Stimulated activated naive B cell treated with anti-CD40 and anti-IgM and Interleukin-4, amounts not matched to agents 10 μg/mL and 1 μg/mL and 100 μg/mL, for 72 hours (primary cell): ENCODE results near the gene TWF1.
"Not testable (repeated sequence)": the region's sequence is repeated elsewhere in the genome, so short reads cannot be mapped to it uniquely, and the experiment has no call there.

ENCODE experiments used
- ATAC-seq, 2 donors: fragments of 150-1000 bp; cut with Tn5 transposase; replicated peaks; 2 replicates each; pipeline ENCODE4 v1.10.0; 2021; ENCODE audit warnings: moderate library complexity in 1 of 2
- DNase-seq: peaks from one replicate; pipeline ENCODE4 v3.0.0; 2021
- H3K27ac Mint-ChIP-seq: one replicate; pipeline ENCODE4 v1.8.0; 2022; ENCODE audit warnings: mild to moderate bottlenecking, mixed read lengths
- H3K27me3 Mint-ChIP-seq, 2 donors: one replicate each; pipeline ENCODE4 v1.8.0; 2022; ENCODE audit warnings: mixed read lengths in 2 of 2
- H3K36me3 Mint-ChIP-seq, 2 donors: one replicate each; pipeline ENCODE4 v1.8.0; 2022; ENCODE audit warnings: mixed read lengths in 2 of 2, mild to moderate bottlenecking in 1 of 2
- H3K4me1 Mint-ChIP-seq, 2 donors: one replicate each; pipeline ENCODE4 v1.8.0; 2022; ENCODE audit warnings: mixed read lengths in 2 of 2, mild to moderate bottlenecking in 1 of 2
- H3K4me3 Mint-ChIP-seq, 2 donors: one replicate each; pipeline ENCODE4 v1.8.0; 2022; ENCODE audit warnings: mild to moderate bottlenecking in 2 of 2, mixed read lengths in 2 of 2, moderate library complexity in 1 of 2
- H3K9me3 Mint-ChIP-seq, 2 donors: one replicate each; pipeline ENCODE4 v1.8.0; 2022; ENCODE audit warnings: mixed read lengths in 2 of 2, mild to moderate bottlenecking in 1 of 2

Gene TWF1

GRCh38 chr12:43805860-43806736, at the start of gene TWF1:
TSS of gene TWF1 (minus strand) at chr12:43806317. CDS start at chr12:43806245, 72 bp downstream.
- Mint-ChIP-seq H3K27ac (peak within 1 kb of the TSS; percentile 100), H3K4me3 (peak within 1 kb of the TSS; percentile 92 to 98), H3K36me3 (peaks cover 7 to 8% of the 10 kb centered on the region in 2 donors), H3K9me3 (no peaks in the 10 kb centered on the region), H3K27me3 (no peaks in the 10 kb centered on the region), H3K4me1 (peaks cover 4 to 20% of the 10 kb centered on the region in 2 donors)
- ATAC-seq (peak; percentile 97 to 98), DNase-seq (peak; percentile 85)

DNA sequence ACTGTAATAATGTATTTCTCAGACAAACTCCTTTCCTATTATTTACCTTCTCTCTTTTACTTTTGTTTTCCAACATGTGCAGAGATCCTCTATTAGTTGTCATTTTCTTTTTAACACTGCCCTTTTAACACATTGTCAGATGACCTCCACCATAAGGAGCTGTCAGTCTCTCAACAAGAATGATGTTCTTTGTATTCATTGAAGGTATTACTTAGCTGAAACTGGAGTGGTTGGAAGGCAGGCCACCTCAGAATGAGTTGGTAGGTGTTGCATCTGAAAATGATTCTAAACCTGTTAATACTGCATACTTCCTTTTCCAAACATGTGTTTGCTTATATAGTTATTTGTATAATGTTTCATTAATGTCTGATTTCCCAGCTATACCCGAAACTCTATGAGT, 46.6 kb upstream of the TWF1 start:
- ATAC-seq (no peak), DNase-seq (no peak)
- peaks cover 6 to 13% of the 10 kb centered on the region in 2 donors for H3K36me3 Mint-ChIP-seq
- no peak overlapping the region for H3K4me3 Mint-ChIP-seq
- H3K27ac Mint-ChIP-seq = no peak overlapping the region
- H3K27me3 Mint-ChIP-seq = no peaks in the 10 kb centered on the region
- peaks cover 2 to 3% of the 10 kb centered on the region in 2 donors for H3K9me3 Mint-ChIP-seq
- H3K4me1 Mint-ChIP-seq = peaks cover 0 to 3% of the 10 kb centered on the region in 2 donors

GRCh38 chr12:43848786-43849185, 42.7 kb upstream of the TWF1 start:
- ATAC-seq (no peak), DNase-seq (no peak)
- peaks cover 7 to 12% of the 10 kb centered on the region in 2 donors for H3K9me3 Mint-ChIP-seq
- peaks cover 3 to 13% of the 10 kb centered on the region in 2 donors for H3K4me1 Mint-ChIP-seq
- no peaks in the 10 kb centered on the region for H3K27me3 Mint-ChIP-seq
- no peak overlapping the region for H3K4me3 Mint-ChIP-seq
- H3K36me3 Mint-ChIP-seq = peaks cover 24 to 31% of the 10 kb centered on the region in 2 donors
- H3K27ac Mint-ChIP-seq = no peak overlapping the region

DNA sequence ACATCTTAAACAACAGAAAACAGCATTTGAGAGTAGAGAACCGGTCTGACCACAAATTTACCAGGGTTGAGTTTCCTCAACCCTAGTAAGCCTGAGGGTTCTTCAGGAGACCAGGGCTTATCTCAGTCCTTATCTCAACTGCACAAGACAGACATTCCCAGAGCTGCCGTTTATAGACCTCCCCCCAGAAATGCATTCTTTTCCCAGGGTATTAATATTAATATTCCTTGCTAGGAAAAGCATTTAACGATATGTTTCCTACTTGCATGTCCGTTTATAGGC, 42.0 kb upstream of the TWF1 start:
- Mint-ChIP-seq H3K9me3 (peaks cover 7 to 12% of the 10 kb centered on the region in 2 donors), H3K4me3 (no peak overlapping the region), H3K4me1 (peaks cover 3 to 13% of the 10 kb centered on the region in 2 donors), H3K27me3 (no peaks in the 10 kb centered on the region), H3K36me3 (peaks cover 24 to 31% of the 10 kb centered on the region in 2 donors), H3K27ac (no peak overlapping the region)
- DNase-seq (no peak), ATAC-seq (no peak)

DNA sequence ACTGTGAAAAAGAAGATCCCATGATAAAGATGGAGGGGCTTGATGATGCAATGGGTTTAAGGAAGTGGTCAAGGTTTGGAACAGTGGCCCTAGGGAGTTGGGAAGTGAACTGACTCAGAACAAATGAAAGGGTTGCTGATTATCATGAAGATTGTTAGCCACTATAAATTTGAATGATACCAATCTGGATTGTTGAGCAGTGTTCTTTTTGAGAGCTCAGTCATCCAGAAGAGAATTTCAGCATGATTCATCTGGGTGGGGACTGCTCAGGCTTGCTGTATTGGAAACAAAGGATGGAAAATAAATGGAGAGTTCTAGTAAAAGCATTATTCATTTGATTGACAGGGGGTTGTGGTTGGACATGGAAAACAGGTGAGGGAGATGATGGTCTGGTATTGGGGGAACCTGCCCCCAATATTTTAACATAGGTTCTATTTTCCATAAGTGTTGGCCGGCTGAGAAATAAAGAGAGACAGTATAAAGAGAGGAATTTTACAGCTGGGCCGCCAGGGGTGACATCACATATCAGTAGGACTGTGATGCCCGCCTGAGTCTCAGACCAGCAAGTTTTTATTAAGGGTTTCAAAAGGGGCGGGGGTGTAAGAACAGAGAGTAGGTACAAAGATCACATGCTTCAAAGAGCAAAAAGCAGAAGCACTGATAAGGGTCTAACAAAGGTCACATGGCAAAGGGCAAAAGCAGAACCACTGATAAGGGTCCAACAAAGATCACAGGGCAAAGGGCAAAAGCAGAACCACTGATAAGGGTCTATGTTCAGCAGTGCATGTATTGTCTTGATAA, 41.5 kb upstream of the TWF1 start:
- not testable (repeated sequence) for DNase-seq, H3K4me3 Mint-ChIP-seq, ATAC-seq, H3K27me3 Mint-ChIP-seq, H3K27ac Mint-ChIP-seq
- H3K9me3 Mint-ChIP-seq = peaks cover 7 to 12% of the 10 kb centered on the region in 2 donors
- peaks cover 3 to 13% of the 10 kb centered on the region in 2 donors for H3K4me1 Mint-ChIP-seq
- H3K36me3 Mint-ChIP-seq = peaks cover 24 to 31% of the 10 kb centered on the region in 2 donors

GRCh38 chr12:43842259-43842658, 36.1 kb upstream of the TWF1 start:
- DNase-seq = no peak
- Mint-ChIP-seq H3K4me1 (peaks cover 5 to 20% of the 10 kb centered on the region in 2 donors), H3K9me3 (peaks cover 0 to 6% of the 10 kb centered on the region in 2 donors), H3K27me3 (no peaks in the 10 kb centered on the region), H3K4me3 (no peak overlapping the region), H3K36me3 (peaks cover 13 to 17% of the 10 kb centered on the region in 2 donors), H3K27ac (no peak overlapping the region)
- no peak for ATAC-seq

GRCh38 chr12:43841253-43841652, 35.1 kb upstream of the TWF1 start:
- Mint-ChIP-seq H3K36me3 (peaks cover 5 to 8% of the 10 kb centered on the region in 2 donors), H3K27me3 (no peaks in the 10 kb centered on the region), H3K4me1 (peaks cover 8 to 25% of the 10 kb centered on the region in 2 donors), H3K4me3 (no peak overlapping the region), H3K27ac (no peak overlapping the region), H3K9me3 (no peaks in the 10 kb centered on the region)
- no peak for DNase-seq
- no peak for ATAC-seq

- no peaks in the 10 kb centered on the region for H3K9me3 Mint-ChIP-seq
- H3K36me3 Mint-ChIP-seq = peaks cover 0 to 4% of the 10 kb centered on the region in 2 donors
- H3K4me1 Mint-ChIP-seq = peaks cover 8 to 27% of the 10 kb centered on the region in 2 donors
- no peak for DNase-seq
- H3K4me3 Mint-ChIP-seq = no peak overlapping the region
- H3K27me3 Mint-ChIP-seq = no peaks in the 10 kb centered on the region
- no peak for ATAC-seq
- no peak overlapping the region for H3K27ac Mint-ChIP-seq
Observed at GRCh38 chr12:43840338-43840737, 34.2 kb upstream of the TWF1 start.

- H3K27ac Mint-ChIP-seq = peak overlapping the region; percentile 61
- H3K27me3 Mint-ChIP-seq = peaks cover 0 to 3% of the 10 kb centered on the region in 2 donors
- H3K36me3 Mint-ChIP-seq = peaks cover 0 to 4% of the 10 kb centered on the region in 2 donors
- H3K9me3 Mint-ChIP-seq = no peaks in the 10 kb centered on the region
- peaks cover 12 to 31% of the 10 kb centered on the region in 2 donors for H3K4me1 Mint-ChIP-seq
- ATAC-seq (peak; percentile 44 to 53), DNase-seq (no peak)
- peak overlapping the region; percentile 86 to 88 for H3K4me3 Mint-ChIP-seq
Observed at GRCh38 chr12:43836475-43836989, 30.4 kb upstream of the TWF1 start.

DNA sequence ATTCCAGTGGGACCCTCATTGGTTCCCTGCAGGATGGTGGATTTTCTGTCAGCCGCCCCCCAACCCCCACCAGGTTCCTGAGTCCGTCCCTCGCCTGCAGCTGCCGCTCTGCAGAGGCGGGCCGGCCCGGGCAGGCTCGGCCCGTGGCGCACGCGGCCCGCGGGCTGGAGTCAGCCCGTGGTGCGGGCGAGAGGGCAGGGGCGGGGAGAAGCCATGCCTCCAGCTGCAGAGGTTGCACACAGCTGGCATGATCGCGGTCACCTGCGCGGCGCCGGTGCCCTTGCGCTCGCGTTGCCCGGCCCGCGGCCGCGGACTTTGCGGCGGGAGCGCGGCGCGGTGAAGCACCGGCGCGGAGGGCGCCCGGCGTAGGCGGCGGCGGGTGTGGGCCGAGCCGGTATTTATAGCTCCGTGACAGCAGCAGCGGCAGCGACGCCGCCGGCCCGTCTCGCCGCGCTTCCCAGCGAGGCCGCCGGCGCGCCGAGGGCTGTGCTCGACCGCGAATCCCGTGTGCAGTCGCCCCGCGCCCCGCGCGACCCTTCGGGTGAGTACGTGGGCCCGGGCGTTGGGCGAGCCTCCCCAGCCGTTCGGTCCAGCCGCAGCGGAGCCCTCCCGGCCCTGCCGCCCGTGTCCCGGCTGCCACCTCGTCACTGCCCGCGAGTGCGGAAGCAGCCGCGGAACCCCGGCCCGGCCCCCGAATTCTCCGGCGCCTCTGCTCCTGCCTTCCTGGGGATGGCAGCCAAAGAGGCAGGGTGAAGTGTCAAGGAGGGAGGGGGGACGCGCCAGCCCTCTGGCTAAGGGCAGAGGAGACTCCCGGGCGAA, 29.7 kb upstream of the TWF1 start, which contains the start of gene TMEM117:
TSS of gene TMEM117 (plus strand) at position 426 of the 819 bp plus-strand sequence.
- peak; percentile 81 to 83 for ATAC-seq
- peak within 1 kb of the TSS; percentile 86 to 88 for H3K4me3 Mint-ChIP-seq
- peaks cover 12 to 31% of the 10 kb centered on the region in 2 donors for H3K4me1 Mint-ChIP-seq
- H3K27me3 Mint-ChIP-seq = peaks cover 0 to 3% of the 10 kb centered on the region in 2 donors
- peak; percentile 52 for DNase-seq
- peak within 1 kb of the TSS; percentile 84 for H3K27ac Mint-ChIP-seq
- peaks cover 0 to 4% of the 10 kb centered on the region in 2 donors for H3K36me3 Mint-ChIP-seq
- H3K9me3 Mint-ChIP-seq = no peaks in the 10 kb centered on the region

DNA sequence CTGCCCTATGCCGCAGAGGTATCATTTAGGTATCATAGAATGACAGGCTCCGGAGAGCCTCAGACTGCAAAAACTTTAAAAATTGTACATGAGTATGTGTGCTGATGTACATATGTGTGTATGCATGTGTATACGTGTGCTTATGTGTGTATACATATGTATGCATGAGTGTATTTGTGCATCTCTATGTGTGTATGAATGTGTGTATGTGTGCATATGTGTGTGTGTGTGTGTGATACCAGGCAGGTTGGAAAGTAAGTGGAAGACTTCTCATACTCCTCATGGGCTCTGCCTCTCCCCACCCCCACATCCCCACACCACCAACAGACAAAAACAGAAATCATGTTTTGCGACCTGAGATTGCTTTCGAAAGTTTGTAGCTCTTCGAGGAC, 29.1 kb upstream of the TWF1 start:
- peaks cover 12 to 31% of the 10 kb centered on the region in 2 donors for H3K4me1 Mint-ChIP-seq
- H3K27ac Mint-ChIP-seq = peak overlapping the region; percentile 84
- ATAC-seq = peak; percentile 11 to 21
- peaks cover 0 to 3% of the 10 kb centered on the region in 2 donors for H3K27me3 Mint-ChIP-seq
- H3K36me3 Mint-ChIP-seq = peaks cover 0 to 4% of the 10 kb centered on the region in 2 donors
- peak overlapping the region; percentile 86 to 88 for H3K4me3 Mint-ChIP-seq
- no peaks in the 10 kb centered on the region for H3K9me3 Mint-ChIP-seq
- DNase-seq = no peak

DNA sequence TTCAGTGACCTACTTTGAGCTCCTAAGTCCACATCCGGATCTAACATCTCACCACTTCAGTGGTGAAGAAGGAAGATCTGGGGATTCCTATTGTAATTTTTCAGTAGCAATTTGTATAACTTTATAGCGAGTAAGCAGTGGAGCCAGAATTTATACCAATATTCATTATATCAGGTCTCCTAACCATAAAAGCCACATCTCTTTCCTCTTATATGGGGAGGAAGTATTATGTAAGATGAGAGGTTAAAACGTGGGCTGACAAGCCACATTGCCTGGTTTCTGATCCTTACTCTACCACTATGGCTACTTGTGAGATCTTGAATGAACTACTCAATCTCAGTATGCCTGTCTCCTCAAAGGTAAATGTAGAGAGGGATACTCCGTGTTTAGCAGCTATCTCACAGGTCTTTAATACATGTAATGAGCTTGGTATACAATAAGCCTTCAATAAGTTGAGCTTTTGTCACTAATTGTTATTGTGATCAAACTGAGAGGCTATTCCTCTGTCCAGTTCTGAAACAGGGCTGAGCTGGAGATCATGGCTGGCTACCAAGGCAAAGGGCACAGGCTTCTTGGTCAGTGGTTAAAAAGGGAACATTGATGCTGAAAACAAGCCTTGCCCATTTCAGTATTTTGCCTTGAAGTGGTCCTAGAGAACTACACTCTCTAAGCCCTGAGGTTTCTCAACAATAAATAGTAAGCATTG, 26.5 kb upstream of the TWF1 start:
- ATAC-seq (no peak), DNase-seq (no peak)
- peaks cover 7 to 18% of the 10 kb centered on the region in 2 donors for H3K4me1 Mint-ChIP-seq
- H3K9me3 Mint-ChIP-seq = no peaks in the 10 kb centered on the region
- H3K27me3 Mint-ChIP-seq = peaks cover 0 to 3% of the 10 kb centered on the region in 2 donors
- no peak overlapping the region for H3K4me3 Mint-ChIP-seq
- H3K27ac Mint-ChIP-seq = no peak overlapping the region
- H3K36me3 Mint-ChIP-seq = no peaks in the 10 kb centered on the region

GRCh38 chr12:43827093-43827492, 21.0 kb upstream of the TWF1 start:
- H3K36me3 Mint-ChIP-seq = no peaks in the 10 kb centered on the region
- H3K4me3 Mint-ChIP-seq = no peak overlapping the region
- ATAC-seq (peak in 1 of 2 donors; percentile 36), DNase-seq (no peak)
- no peak overlapping the region for H3K27ac Mint-ChIP-seq
- H3K9me3 Mint-ChIP-seq = no peaks in the 10 kb centered on the region
- peaks cover 0 to 3% of the 10 kb centered on the region in 2 donors for H3K27me3 Mint-ChIP-seq
- peaks cover 2 to 12% of the 10 kb centered on the region in 2 donors for H3K4me1 Mint-ChIP-seq
